Endodermal cell (in vitro differentiated cells): ENCODE results near the gene DHFR2. TPM values are rescaled to one million over a fixed set of nuclear protein-coding genes. Genes with fewer than 3 reads are reported as not detected.

Source experiments
- DNase-seq: peaks from one replicate; pipeline ENCODE4 v3.0.0-alpha.2; 2017
- H3K27ac ChIP-seq: 2 replicates; pipeline ENCODE4 v1.5.1; 2013; ENCODE audit warnings: mild to moderate bottlenecking, low read depth, low read length, moderate library complexity
- H3K27me3 ChIP-seq: 2 replicates; pipeline ENCODE4 v1.6.1; 2013; ENCODE audit warnings: mild to moderate bottlenecking, low read length, moderate library complexity; ENCODE audit not compliant: insufficient read depth, control insufficient read depth, poor library complexity, severe bottlenecking
- H3K36me3 ChIP-seq: 2 replicates; pipeline ENCODE4 v1.7.0; 2013; ENCODE audit warnings: mild to moderate bottlenecking, low read length, moderate library complexity; ENCODE audit not compliant: control insufficient read depth, insufficient read depth
- H3K4me1 ChIP-seq: one replicate; pipeline ENCODE4 v1.7.0; 2013; ENCODE audit warnings: low read length; ENCODE audit not compliant: control insufficient read depth, insufficient read depth
- H3K4me3 ChIP-seq: 2 replicates; pipeline ENCODE4 v1.5.1; 2013; ENCODE audit warnings: mild to moderate bottlenecking, low read length, moderate library complexity
- H3K9ac ChIP-seq: 2 replicates; pipeline ENCODE4 v1.6.1; 2013; ENCODE audit warnings: mild to moderate bottlenecking, low read length, moderate library complexity; ENCODE audit not compliant: poor library complexity, severe bottlenecking; ENCODE audit errors: extremely low read depth
- H3K9me3 ChIP-seq: 2 replicates; pipeline ENCODE4 v1.6.1; 2013; ENCODE audit warnings: mild to moderate bottlenecking, low read length, moderate library complexity; ENCODE audit not compliant: control insufficient read depth
- H3K27ac Mint-ChIP-seq: 2 replicates; pipeline ENCODE4 v1.8.0; 2020; ENCODE audit warnings: mixed read lengths
- H3K27me3 Mint-ChIP-seq: 2 replicates; pipeline ENCODE4 v1.8.0; 2021; ENCODE audit warnings: mild to moderate bottlenecking, mixed read lengths; ENCODE audit not compliant: insufficient read depth
- H3K36me3 Mint-ChIP-seq: 2 replicates; pipeline ENCODE4 v1.8.0; 2020; ENCODE audit warnings: low read depth, mixed read lengths
- H3K4me1 Mint-ChIP-seq: 2 replicates; pipeline ENCODE4 v1.8.0; 2020; ENCODE audit warnings: mixed read lengths
- H3K4me3 Mint-ChIP-seq: 2 replicates; pipeline ENCODE4 v1.8.0; 2020; ENCODE audit warnings: mild to moderate bottlenecking, moderate library complexity, mixed read lengths
- H3K9me3 Mint-ChIP-seq: 2 replicates; pipeline ENCODE4 v1.8.0; 2020; ENCODE audit warnings: mild to moderate bottlenecking, mixed read lengths
- CTCF ChIP-seq: fragments of 200-600 bp; sonication (generic); conservative IDR thresholded peaks from 2 replicates; pipeline ENCODE4 v1.5.0; 2021; ENCODE audit warnings: antibody characterized with exemption, mild to moderate bottlenecking
- WGBS, 2 experiments: methylation state at CpG; one replicate each; pipeline versions ENCODE4 v1.1.5 to v1.1.7; 2013; ENCODE audit warnings: missing lambda C conversion rate in 2 of 2, mixed read lengths in 1 of 2; ENCODE audit not compliant: insufficient coverage in 1 of 2, insufficient read length in 1 of 2; 5-methylcytosine and 5-hydroxymethylcytosine counted together
- total RNA-seq, 2 donors: library from RNA; stranded (reverse); fragmentation: NEBNext Ultra II Directional in 1 of 2; extraction: Animal tissue kit (Norgen Biotek cat#: 25700) in 1 of 2; gene quantifications; 2 replicates in 1 of 2; 3 replicates in 1 of 2; pipeline ENCODE4 v1.2.1, GENCODE V29; 2021

The DHFR2 gene
- total RNA-seq, 2 donors from 2014 or later, result 4.2 to 5.3 TPM

GRCh38 chr3:94026623-94027022 is 36.1 kb downstream of the DHFR2 start:
- TF ChIP-seq CTCF, result no peak
- no peak overlapping the region for H3K27ac Mint-ChIP-seq
- H3K4me1 ChIP-seq, result no peaks in the 10 kb centered on the region
- peaks cover 8% of the 10 kb centered on the region for H3K36me3 Mint-ChIP-seq
- no peak overlapping the region for H3K9ac ChIP-seq
- no peak overlapping the region for H3K4me3 ChIP-seq
- H3K36me3 ChIP-seq, result peaks cover 4% of the 10 kb centered on the region
- H3K4me1 Mint-ChIP-seq, result peaks cover 6% of the 10 kb centered on the region
- no peaks in the 10 kb centered on the region for H3K9me3 ChIP-seq
- H3K9me3 Mint-ChIP-seq, result no peaks in the 10 kb centered on the region
- no peak overlapping the region for H3K4me3 Mint-ChIP-seq
- H3K27me3 Mint-ChIP-seq, result no peaks in the 10 kb centered on the region
- no peak for DNase-seq
- H3K27ac ChIP-seq, result no peak overlapping the region
- WGBS, 2 experiments, result 100% methylated on average over 2 of the region's 2 CpGs
- H3K27me3 ChIP-seq, result no peaks in the 10 kb centered on the region

GRCh38 chr3:94024385-94024784 is 38.3 kb downstream of the DHFR2 start:
- Mint-ChIP-seq H3K4me1 (peaks cover 6% of the 10 kb centered on the region), H3K9me3 (no peaks in the 10 kb centered on the region), H3K27me3 (no peaks in the 10 kb centered on the region), H3K36me3 (peaks cover 2% of the 10 kb centered on the region), H3K4me3 (no peak overlapping the region), H3K27ac (no peak overlapping the region)
- 91% methylated on average over 3 of the region's 3 CpGs; no CpG with 5 or more reads in 1 of the 2 experiments for WGBS, 2 experiments
- H3K4me1 ChIP-seq, result no peaks in the 10 kb centered on the region
- peaks cover 6% of the 10 kb centered on the region for H3K36me3 ChIP-seq
- no peak overlapping the region for H3K27ac ChIP-seq
- no peaks in the 10 kb centered on the region for H3K27me3 ChIP-seq
- no peaks in the 10 kb centered on the region for H3K9me3 ChIP-seq
- no peak overlapping the region for H3K9ac ChIP-seq
- no peak for DNase-seq
- no peak overlapping the region for H3K4me3 ChIP-seq
- TF ChIP-seq CTCF, result no peak

GRCh38 chr3:94020293-94020692 is 42.4 kb downstream of the DHFR2 start:
- Histone ChIP-seq H3K9me3 (no peaks in the 10 kb centered on the region), H3K4me1 (no peaks in the 10 kb centered on the region), H3K9ac (no peak overlapping the region), H3K4me3 (no peak overlapping the region), H3K36me3 (peaks cover 3% of the 10 kb centered on the region), H3K27ac (no peak overlapping the region), H3K27me3 (no peaks in the 10 kb centered on the region)
- no peaks in the 10 kb centered on the region for H3K27me3 Mint-ChIP-seq
- no peak overlapping the region for H3K27ac Mint-ChIP-seq
- DNase-seq, result no peak
- H3K36me3 Mint-ChIP-seq, result peaks cover 3% of the 10 kb centered on the region
- TF ChIP-seq CTCF, result no peak
- no peaks in the 10 kb centered on the region for H3K4me1 Mint-ChIP-seq
- no peak overlapping the region for H3K4me3 Mint-ChIP-seq
- 83 to 100% methylated on average over 1 to 2 of the region's 3 CpGs for WGBS, 2 experiments
- H3K9me3 Mint-ChIP-seq, result no peaks in the 10 kb centered on the region
